HG02623 (cell line): ENCODE measurements around the gene CMIP.
"Not testable (repeated sequence)": the region's sequence is repeated elsewhere in the genome, so short reads cannot be mapped to it uniquely, and the experiment has no call there.

ENCODE experiments used
- ATAC-seq: cut with Tn5 transposase; IDR thresholded peaks from one replicate; pipeline ENCODE4 v1.9.1; 2021; ENCODE audit warnings: moderate library complexity; ENCODE audit not compliant: unreplicated experiment

The CMIP gene

GRCh38 chr16:81444448-81445121, at the start of gene CMIP:
CMIP (plus strand) TSS chr16:81444808.
- peak; percentile 77 for ATAC-seq

- ATAC-seq: no peak
These were observed 49.5 kb upstream of the CMIP start for GRCh38 chr16:81394966-81395655.

GRCh38 chr16:81397058-81397878, 47.3 kb upstream of the CMIP start:
- no peak for ATAC-seq

GRCh38 chr16:81397879-81398520, 46.6 kb upstream of the CMIP start:
- no peak for ATAC-seq

GRCh38 chr16:81399909-81400308, 44.7 kb upstream of the CMIP start:
- ATAC-seq: no peak

- no peak for ATAC-seq
These were observed 43.3 kb upstream of the CMIP start for GRCh38 chr16:81401035-81401950.

GRCh38 chr16:81403208-81403600, 41.4 kb upstream of the CMIP start:
- ATAC-seq: no peak

- ATAC-seq: peak; percentile 68
These were observed 40.8 kb upstream of the CMIP start for GRCh38 chr16:81403601-81404391.

- ATAC-seq: not testable (repeated sequence)
These were observed 39.6 kb upstream of the CMIP start for GRCh38 chr16:81405002-81405401.

- ATAC-seq: no peak
These were observed 38.9 kb upstream of the CMIP start for GRCh38 chr16:81405702-81406113.

- ATAC-seq: no peak
These were observed 36.1 kb upstream of the CMIP start for GRCh38 chr16:81408409-81408950.

- no peak for ATAC-seq
These were observed 35.5 kb upstream of the CMIP start for GRCh38 chr16:81409016-81409556.

GRCh38 chr16:81410643-81411293, 33.8 kb upstream of the CMIP start:
- no peak for ATAC-seq

- ATAC-seq: no peak
These were observed 31.2 kb upstream of the CMIP start for GRCh38 chr16:81413245-81413990.

- ATAC-seq: no peak
These were observed 28.9 kb upstream of the CMIP start for GRCh38 chr16:81415751-81416150.

- no peak for ATAC-seq
These were observed 27.9 kb upstream of the CMIP start for GRCh38 chr16:81416749-81417148.

- ATAC-seq: no peak
These were observed 27.4 kb upstream of the CMIP start for GRCh38 chr16:81417210-81417609.

- no peak for ATAC-seq
These were observed 24.8 kb upstream of the CMIP start for GRCh38 chr16:81419806-81420205.
